Fibroblast of skin of back (primary cell): Measurements from ENCODE around the gene KCNMA1.

Experiments used
- DNase-seq: peaks from one replicate; pipeline ENCODE4 v3.0.0-alpha.2; 2013

The KCNMA1 gene

GRCh38 chr10:77505431-77506334, 131.9 kb downstream of the KCNMA1 start:
- peak; percentile 97 for DNase-seq

GRCh38 chr10:77504873-77505257, 132.7 kb downstream of the KCNMA1 start:
- DNase-seq: no peak

GRCh38 chr10:77504196-77504872, 133.3 kb downstream of the KCNMA1 start:
- DNase-seq: peak; percentile 83

- DNase-seq: no peak
Measured at GRCh38 chr10:77501846-77502261, 135.8 kb downstream of the KCNMA1 start.

GRCh38 chr10:77501152-77501845, 136.3 kb downstream of the KCNMA1 start:
- peak; percentile 98 for DNase-seq

GRCh38 chr10:77500754-77501151, 136.9 kb downstream of the KCNMA1 start:
- no peak for DNase-seq

- DNase-seq: no peak
Measured at GRCh38 chr10:77498829-77499228, 138.8 kb downstream of the KCNMA1 start.

GRCh38 chr10:77498210-77498609, 139.4 kb downstream of the KCNMA1 start:
- DNase-seq: no peak

GRCh38 chr10:77497748-77498147, 139.9 kb downstream of the KCNMA1 start:
- no peak for DNase-seq

- DNase-seq: peak; percentile 28
Measured at GRCh38 chr10:77496941-77497420, 140.6 kb downstream of the KCNMA1 start.

- no peak for DNase-seq
Measured at GRCh38 chr10:77494756-77495541, 142.7 kb downstream of the KCNMA1 start.

GRCh38 chr10:77494327-77494726, 143.3 kb downstream of the KCNMA1 start:
- peak; percentile 64 for DNase-seq

GRCh38 chr10:77493851-77494261, 143.8 kb downstream of the KCNMA1 start:
- DNase-seq: no peak

- no peak for DNase-seq
Measured at GRCh38 chr10:77493239-77493806, 144.3 kb downstream of the KCNMA1 start.

GRCh38 chr10:77492368-77492994, 145.1 kb downstream of the KCNMA1 start:
- DNase-seq: no peak

- DNase-seq: peak; percentile 59
Measured at GRCh38 chr10:77490534-77491314, 146.9 kb downstream of the KCNMA1 start.

- no peak for DNase-seq
Measured at GRCh38 chr10:77486517-77486916, 151.1 kb downstream of the KCNMA1 start.

GRCh38 chr10:77485847-77486246, 151.8 kb downstream of the KCNMA1 start:
- no peak for DNase-seq

- no peak for DNase-seq
Measured at GRCh38 chr10:77482072-77482471, 155.5 kb downstream of the KCNMA1 start.

- no peak for DNase-seq
Measured at GRCh38 chr10:77479586-77479985, 158.0 kb downstream of the KCNMA1 start.

- DNase-seq: no peak
Measured at GRCh38 chr10:77478962-77479359, 158.6 kb downstream of the KCNMA1 start.
